Uterus (tissue), 2 donors: ENCODE data around the gene APOLD1.
A peak's percentile ranks its signal among the peaks of the same experiment; 100 is the strongest.

Experiments
- CTCF ChIP-seq, 4 experiments: fragments of 200-600 bp in 2 of 4; fragments of 450-650 bp in 2 of 4; sonication (generic) in 2 of 4; IDR thresholded peaks; one replicate each; pipeline ENCODE4 v1.5.1; 2016 to 2019; ENCODE audit warnings: antibody characterized with exemption in 4 of 4, mild to moderate bottlenecking in 2 of 4, moderate library complexity in 1 of 4
- POLR2A ChIP-seq, 2 donors: fragments of 450-650 bp; IDR thresholded peaks; one replicate each; pipeline ENCODE4 v1.6.1; 2016; ENCODE audit warnings: antibody characterized with exemption in 2 of 2, mild to moderate bottlenecking in 1 of 2, moderate library complexity in 1 of 2

DNA sequence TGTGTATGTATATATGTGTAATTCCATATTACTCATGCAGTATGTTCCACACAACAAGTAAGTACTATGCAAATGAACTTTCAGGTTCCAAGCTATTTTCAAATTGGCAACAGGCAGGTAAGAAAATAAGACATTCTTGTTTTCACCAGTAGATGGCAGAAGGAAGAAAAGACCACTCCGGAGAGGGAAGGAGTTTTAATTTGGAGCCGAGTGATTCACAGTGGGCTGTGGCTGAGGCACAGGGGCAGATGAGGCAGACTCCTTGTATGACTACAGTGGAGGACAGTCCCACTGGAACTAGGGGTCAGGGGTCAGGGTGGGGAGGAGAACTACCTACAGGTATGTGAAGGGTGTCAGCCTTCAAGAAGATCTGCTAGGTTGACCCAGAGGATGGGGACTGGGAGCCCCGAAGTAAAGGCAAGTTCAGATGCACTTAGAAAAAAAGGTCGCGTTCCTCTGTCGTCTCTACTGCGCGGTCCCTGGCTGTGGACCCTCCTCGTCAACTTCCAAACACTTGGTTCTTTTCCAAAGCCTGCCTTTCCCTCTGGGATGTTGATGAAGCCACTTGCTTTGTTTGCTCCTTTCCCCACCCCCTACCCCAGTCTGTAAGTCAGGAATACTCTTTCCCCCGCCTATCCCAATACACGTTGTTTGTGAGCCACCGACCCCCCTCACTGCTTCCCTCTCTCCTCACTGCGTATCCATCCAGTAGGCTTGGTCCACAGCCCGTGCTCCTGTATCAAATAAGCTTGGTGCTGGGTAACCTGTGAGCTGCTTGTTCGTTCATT is 51.8 kb downstream of the APOLD1 start:
- TF ChIP-seq CTCF (IDR thresholded peaks at IDR 0.05) = peak; percentile 36 to 67 (median 59)
- TF ChIP-seq POLR2A (IDR thresholded peaks at IDR 0.05) = no peak
